GM12878 (cell line): ENCODE measurements around the gene SMPD3. TPM values are rescaled to one million over a fixed set of nuclear protein-coding genes. Genes with fewer than 3 reads are reported as not detected.

Experiments
- ATAC-seq: fragments of 200-7000 bp; cut with Tn5 transposase; 3 replicates; pipeline ENCODE4 v1.9.1; 2020; ENCODE audit warnings: mild to moderate bottlenecking, moderate library complexity
- BruUV-seq: library from RNA; stranded (reverse); fragments of 400-500 nt; replicated peaks from 2 replicates; lab custom pipeline; 2021; lab: Mats Ljungman, UMichigan
- CTCF ChIA-PET: fragments of 300-600 bp; sonication (Branson Sonifier 250); formaldehyde crosslinking; extraction: SDS; loops from one replicate; lab custom pipeline; 2021; ENCODE audit warnings: inconsistent platforms; lab: Yijun Ruan, JAX
- POLR2A ChIA-PET: fragments of 350-600 bp; formaldehyde crosslinking; extraction: SDS; loops from one replicate; lab custom pipeline; 2021; ENCODE audit warnings: inconsistent platforms; lab: Charles Lee
- RAD21 ChIA-PET: fragments of 300-600 bp; sonication (Branson Sonifier 250); formaldehyde crosslinking; loops from one replicate; lab custom pipeline; 2023; ENCODE audit warnings: antibody characterized with exemption; ENCODE audit not compliant: unreplicated experiment; lab: Charles Lee
- SMC1A ChIA-PET: fragments of 300-600 bp; sonication (Branson Sonifier 250); formaldehyde crosslinking; loops from one replicate; lab custom pipeline; 2023; ENCODE audit not compliant: unreplicated experiment, uncharacterized antibody; lab: Charles Lee
- DNase-seq: peaks from one replicate; pipeline ENCODE4 v3.0.0-alpha.2; 2011; ENCODE audit warnings: low read depth, low spot score
- FAIRE-seq: peaks from 3 replicates; lab custom pipeline; 2011; peaks lifted over from hg19 to GRCh38; lab: Jason Lieb, UNC
- H2AFZ ChIP-seq: 2 replicates; pipeline ENCODE4 v1.6.0; 2011; ENCODE audit warnings: low read depth, low read length, control low read depth; ENCODE audit not compliant: control insufficient read depth
- H3K27ac ChIP-seq: 2 replicates; pipeline ENCODE4 v1.5.1; 2011; ENCODE audit warnings: control low read depth; ENCODE audit not compliant: control insufficient read depth, insufficient read depth
- H3K27me3 ChIP-seq, 2 experiments: replicated peaks in 1 of 2; 2 replicates each; pipeline versions ENCODE4 v1.6.0 to v1.6.1; 2011; ENCODE audit warnings: low read length in 1 of 2; ENCODE audit not compliant: control insufficient read depth in 2 of 2, insufficient read depth in 2 of 2
- H3K36me3 ChIP-seq, 2 experiments: 2 replicates each; pipeline ENCODE4 v1.5.1; 2011; ENCODE audit warnings: low read length in 1 of 2; ENCODE audit not compliant: control insufficient read depth in 2 of 2, insufficient read depth in 2 of 2
- H3K4me1 ChIP-seq: 2 replicates; pipeline ENCODE4 v1.6.1; 2011; ENCODE audit warnings: mild to moderate bottlenecking, low read length, moderate library complexity, mixed read lengths; ENCODE audit not compliant: control insufficient read depth, insufficient read depth
- H3K4me2 ChIP-seq: 2 replicates; pipeline ENCODE4 v1.6.0; 2011; ENCODE audit warnings: control low read depth; ENCODE audit not compliant: control insufficient read depth, insufficient read depth
- H3K4me3 ChIP-seq: fragments of 200-600 bp; sonication (generic); 2 replicates; pipeline ENCODE4 v1.5.1; 2016
- H3K79me2 ChIP-seq: 2 replicates; pipeline ENCODE4 v1.6.0; 2011; ENCODE audit warnings: low read length; ENCODE audit not compliant: control insufficient read depth, insufficient read depth
- H3K9ac ChIP-seq: 2 replicates; pipeline ENCODE4 v1.8.0; 2011; ENCODE audit warnings: low read length, control low read depth, mixed read lengths; ENCODE audit not compliant: control insufficient read depth, insufficient read depth
- H3K9me3 ChIP-seq: replicated peaks from 3 replicates; pipeline ENCODE4 v1.5.1; 2011; ENCODE audit warnings: mild to moderate bottlenecking, low read length; ENCODE audit not compliant: control insufficient read depth, insufficient read depth
- H4K20me1 ChIP-seq: 2 replicates; pipeline ENCODE4 v1.6.0; 2011; ENCODE audit not compliant: control insufficient read depth, insufficient read depth
- NFYA ChIP-seq: IDR thresholded peaks from 2 replicates; pipeline ENCODE4 v1.6.1; 2011; ENCODE audit warnings: low read depth, mild to moderate bottlenecking, low read length, improper control_type of control experiment, borderline replicate concordance
- STAT1 ChIP-seq: fragments of 450-650 bp; conservative IDR thresholded peaks from 2 replicates; pipeline ENCODE4 v1.6.1; 2014; ENCODE audit warnings: antibody characterized with exemption, mild to moderate bottlenecking
- WGBS: methylation state at CpG from one replicate; pipeline ENCODE4 v1.1.6; 2016; ENCODE audit warnings: low lambda C conversion rate; ENCODE audit not compliant: insufficient replicate concordance, insufficient coverage; ENCODE audit errors: missing lambda C conversion rate; 5-methylcytosine and 5-hydroxymethylcytosine counted together
- in situ Hi-C: fragments of 300-500 bp; cut with MboI; formaldehyde crosslinking; loops from 9 replicates; pipeline ENCODE4 v1.14.3; 2018; ENCODE audit warnings: mixed read lengths
- intact Hi-C: fragments of 100-400 bp; cut with micrococcal nuclease; formaldehyde crosslinking; loops from one replicate; pipeline ENCODE4 v1.14.2; 2022; ENCODE audit not compliant: unreplicated experiment
- polyA plus RNA-seq, 11 experiments: library from polyadenylated mRNA; depleted of rRNA in 4 of 11; unstranded in 6 of 11; stranded (reverse) in 5 of 11; fragments of >200 nt; fragmentation: Nextera tagmentation in 4 of 11; fragmentation: Illumina TruSeq in 1 of 11; extraction: Ambion mirVana in 4 of 11; extraction: Trizol in 1 of 11; gene quantifications; 1 replicate in 1 of 11; 2 replicates in 10 of 11; pipeline versions ENCODE4 v1.2.1 to v1.2.3, GENCODE V29; 2011 to 2016; ENCODE audit warnings: inconsistent platforms in 2 of 11, missing spikeins in 2 of 11, low read depth in 1 of 11
- total RNA-seq, 4 experiments: library from RNA; depleted of rRNA in 3 of 4; stranded (reverse); fragments of >200 nt in 3 of 4; fragmentation: Illumina TruSeq in 1 of 4; extraction: Trizol in 1 of 4; gene quantifications; 2 replicates each; pipeline versions ENCODE4 v1.2.1 to v1.2.3, GENCODE V29; 2013 to 2021
- TF ChIP-seq, protein P1 (sequence below): fragments of 450-650 bp; conservative IDR thresholded peaks from 2 replicates; pipeline ENCODE4 v1.6.1; 2017; ENCODE audit warnings: mild to moderate bottlenecking, moderate library complexity

Gene SMPD3
- total and polyA plus RNA-seq, 10 of the 15 experiments (the other 5 are each of a cell fraction or from before 2014, with no cell fraction given) = 0.04 to 2.0 (median 1.2) TPM

DNA sequence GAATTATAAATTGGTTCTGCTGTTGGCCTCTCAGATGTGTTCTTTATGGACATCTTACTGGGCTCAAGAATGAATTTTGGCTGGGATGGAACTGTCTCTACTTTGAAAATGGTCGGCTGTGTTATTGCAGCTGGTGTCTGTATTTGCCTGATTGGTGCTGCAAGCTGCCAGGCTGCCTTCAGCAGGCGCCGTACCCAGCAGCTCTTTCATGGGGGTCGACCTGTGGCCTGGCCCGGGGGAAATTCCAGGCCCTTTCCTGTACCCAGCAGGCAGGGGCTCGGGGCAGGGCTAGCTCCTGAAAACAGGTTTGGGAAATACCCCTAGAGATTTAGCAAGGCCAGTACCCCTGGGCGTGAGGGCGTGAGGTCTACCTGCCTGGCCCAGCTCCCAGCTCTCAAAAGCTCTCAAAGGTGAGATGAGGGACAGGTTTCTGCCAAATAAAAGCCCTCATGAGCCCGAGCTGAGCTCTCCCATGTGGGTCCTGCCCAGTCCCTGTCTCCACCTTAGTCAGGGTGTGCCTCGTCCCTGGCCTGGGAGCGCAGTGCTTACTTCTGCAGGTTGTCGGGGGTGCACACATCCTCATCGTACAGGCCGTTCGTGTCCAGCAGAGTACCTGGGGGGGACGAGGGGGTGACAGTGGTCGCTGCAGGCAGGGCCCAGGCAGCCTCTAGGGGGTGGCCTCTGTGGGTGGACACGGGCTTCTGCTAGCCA, 85.2 kb downstream of the SMPD3 start (continued):
- no peak for TF ChIP-seq NFYA

DNA sequence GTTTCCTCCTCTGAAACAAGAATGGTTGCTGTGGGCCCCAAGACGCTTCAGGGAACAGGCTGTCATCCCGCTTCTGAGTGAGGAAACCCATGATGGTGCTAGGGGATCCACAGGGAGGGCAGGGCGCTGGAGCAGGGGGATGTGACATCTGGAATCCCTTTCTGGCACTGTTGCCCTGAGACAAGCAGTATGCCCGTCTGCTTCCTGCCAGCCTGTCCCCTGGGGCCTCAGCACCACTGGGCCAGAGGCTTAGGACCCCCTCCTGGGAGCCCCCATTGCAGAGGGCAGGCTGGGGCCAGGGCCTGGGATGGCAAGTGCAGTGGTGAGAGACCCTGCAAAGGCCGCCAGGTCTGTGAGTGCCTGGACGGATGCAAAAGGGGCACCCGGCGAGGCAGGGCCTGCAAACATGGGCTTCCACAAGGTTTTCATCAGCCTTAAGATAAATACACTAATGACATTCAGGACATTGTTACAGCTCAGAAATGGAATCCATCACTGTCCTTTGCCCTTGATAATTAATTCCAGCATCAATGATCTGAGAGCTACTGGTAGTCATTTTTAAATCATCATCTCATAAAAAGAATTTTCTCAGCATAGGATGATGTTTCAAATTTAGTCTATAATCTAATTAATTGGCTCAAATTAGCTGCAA, 85.9 kb downstream of the SMPD3 start:
- FAIRE-seq (no peak), ATAC-seq (no peak), DNase-seq (no peak)
- ChIA-PET SMC1A (interaction anchor here (0.8 to 1.3 kb wide), 3 partner anchors 16 to 117 kb away, joined by 3 to 4 read pairs (median 3); partner anchors contain the start of gene PLA2G15), POLR2A (interaction anchor here (0.7 to 1.0 kb wide), 2 partner anchors 52 to 163 kb away, joined by 3 to 4 read pairs; partner anchors contain the start of genes PRMT7 and SLC7A6OS), RAD21 (interaction anchor here (0.6 kb wide), 1 partner anchor 14 kb away, joined by 3 read pairs; no protein-coding TSS in a partner anchor), CTCF (interaction anchor here (0.5 to 1.9 kb wide), 4 partner anchors 19 to 155 kb away, joined by 3 to 6 read pairs (median 4); no protein-coding TSS in a partner anchor)
- no peaks in the 10 kb centered on the region for H3K27me3 ChIP-seq
- intact Hi-C loops = no loop called here
- no peak overlapping the region for H3K27ac ChIP-seq
- H4K20me1 ChIP-seq = no peaks in the 10 kb centered on the region
- 94% methylated on average over 8 of the region's 8 CpGs for WGBS
- TF ChIP-seq, protein P1, sequence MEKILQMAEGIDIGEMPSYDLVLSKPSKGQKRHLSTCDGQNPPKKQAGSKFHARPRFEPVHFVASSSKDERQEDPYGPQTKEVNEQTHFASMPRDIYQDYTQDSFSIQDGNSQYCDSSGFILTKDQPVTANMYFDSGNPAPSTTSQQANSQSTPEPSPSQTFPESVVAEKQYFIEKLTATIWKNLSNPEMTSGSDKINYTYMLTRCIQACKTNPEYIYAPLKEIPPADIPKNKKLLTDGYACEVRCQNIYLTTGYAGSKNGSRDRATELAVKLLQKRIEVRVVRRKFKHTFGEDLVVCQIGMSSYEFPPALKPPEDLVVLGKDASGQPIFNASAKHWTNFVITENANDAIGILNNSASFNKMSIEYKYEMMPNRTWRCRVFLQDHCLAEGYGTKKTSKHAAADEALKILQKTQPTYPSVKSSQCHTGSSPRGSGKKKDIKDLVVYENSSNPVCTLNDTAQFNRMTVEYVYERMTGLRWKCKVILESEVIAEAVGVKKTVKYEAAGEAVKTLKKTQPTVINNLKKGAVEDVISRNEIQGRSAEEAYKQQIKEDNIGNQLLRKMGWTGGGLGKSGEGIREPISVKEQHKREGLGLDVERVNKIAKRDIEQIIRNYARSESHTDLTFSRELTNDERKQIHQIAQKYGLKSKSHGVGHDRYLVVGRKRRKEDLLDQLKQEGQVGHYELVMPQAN = no peak
- no peak for TF ChIP-seq STAT1
- no TSS peak for BruUV-seq
- H3K4me3 ChIP-seq = no peak overlapping the region
- H3K36me3 ChIP-seq = peaks cover 8 to 10% of the 10 kb centered on the region in 2 experiments
- H3K9me3 ChIP-seq = no peaks in the 10 kb centered on the region
- no peak overlapping the region for H2AFZ ChIP-seq
- in situ Hi-C loops = no loop called here
- no peaks in the 10 kb centered on the region for H3K79me2 ChIP-seq
- H3K4me2 ChIP-seq = no peak overlapping the region
- H3K9ac ChIP-seq = no peak overlapping the region
- peaks cover 10% of the 10 kb centered on the region for H3K4me1 ChIP-seq
